RPMI8226 (cell line): ENCODE results near the gene MARCHF9.
A peak's percentile ranks its signal among the peaks of the same experiment; 100 is the strongest.
"Not testable (repeated sequence)": the region's sequence is repeated elsewhere in the genome, so short reads cannot be mapped to it uniquely, and the experiment has no call there.

Experiments
- DNase-seq: peaks from one replicate; pipeline ENCODE4 v3.0.0-alpha.2; 2015

The MARCHF9 gene

DNA sequence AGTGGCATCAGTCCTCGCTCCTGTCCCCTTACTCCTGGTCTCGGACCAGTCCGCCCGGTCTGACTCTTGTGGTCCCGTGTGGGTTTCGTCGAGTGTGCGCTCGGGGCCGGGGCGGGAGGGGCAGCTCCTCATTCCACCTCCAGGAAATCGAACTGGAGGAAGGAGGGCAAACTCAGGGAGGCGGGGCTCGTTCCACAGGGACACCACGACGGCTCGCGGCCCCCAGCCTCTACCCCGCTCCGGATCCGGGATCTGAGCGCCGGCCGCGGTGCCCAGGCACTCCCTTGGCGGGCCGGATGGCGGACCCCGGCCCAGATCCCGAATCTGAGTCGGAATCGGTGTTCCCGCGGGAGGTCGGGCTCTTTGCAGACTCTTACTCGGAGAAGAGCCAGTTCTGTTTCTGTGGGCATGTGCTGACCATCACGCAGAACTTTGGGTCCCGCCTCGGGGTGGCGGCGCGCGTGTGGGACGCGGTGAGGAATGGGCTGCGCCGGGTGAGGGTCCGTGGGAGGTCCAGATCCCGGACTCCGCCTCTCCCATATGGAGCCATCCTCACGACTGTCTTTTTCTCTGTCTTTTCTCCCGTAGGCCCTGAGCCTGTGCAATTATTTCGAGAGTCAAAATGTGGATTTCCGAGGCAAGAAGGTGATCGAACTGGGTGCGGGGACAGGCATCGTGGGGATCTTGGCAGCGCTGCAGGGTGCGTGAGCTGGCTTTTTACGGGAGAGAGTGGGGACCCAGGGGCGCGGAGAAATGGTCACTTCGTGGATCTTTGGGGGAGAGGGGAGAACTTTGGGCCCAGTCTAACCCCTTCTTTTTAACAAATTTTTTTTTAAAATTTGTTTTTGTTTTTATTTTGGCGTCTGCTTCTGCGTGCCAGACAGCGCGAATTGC, 17.8 kb downstream of the MARCHF9 start, which contains the start of gene EEF1AKMT3:
TSS of gene EEF1AKMT3 (plus strand) at position 186 of the 894 bp plus-strand sequence. CDS start at position 297, 111 bp downstream.
- no peak for DNase-seq

DNA sequence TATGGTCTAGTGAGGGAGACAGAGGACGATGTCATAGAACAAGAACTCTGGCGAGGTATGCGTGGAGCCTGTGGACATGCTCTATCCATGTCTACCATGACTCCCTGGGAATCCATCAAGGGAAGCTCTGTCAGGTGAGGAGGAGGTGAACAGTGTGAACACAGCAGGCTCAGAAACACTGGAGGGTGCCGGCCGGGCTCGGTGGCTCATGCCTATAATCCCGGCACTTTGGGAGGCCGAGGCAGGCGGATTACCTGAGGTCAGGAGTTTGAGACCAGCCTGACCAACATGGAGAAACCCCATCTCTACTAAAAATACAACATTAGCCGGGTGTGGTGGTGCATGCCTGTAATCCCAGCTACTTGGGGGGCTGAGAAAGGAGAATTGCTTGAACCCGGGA, 19.7 kb downstream of the MARCHF9 start:
- not testable (repeated sequence) for DNase-seq

DNA sequence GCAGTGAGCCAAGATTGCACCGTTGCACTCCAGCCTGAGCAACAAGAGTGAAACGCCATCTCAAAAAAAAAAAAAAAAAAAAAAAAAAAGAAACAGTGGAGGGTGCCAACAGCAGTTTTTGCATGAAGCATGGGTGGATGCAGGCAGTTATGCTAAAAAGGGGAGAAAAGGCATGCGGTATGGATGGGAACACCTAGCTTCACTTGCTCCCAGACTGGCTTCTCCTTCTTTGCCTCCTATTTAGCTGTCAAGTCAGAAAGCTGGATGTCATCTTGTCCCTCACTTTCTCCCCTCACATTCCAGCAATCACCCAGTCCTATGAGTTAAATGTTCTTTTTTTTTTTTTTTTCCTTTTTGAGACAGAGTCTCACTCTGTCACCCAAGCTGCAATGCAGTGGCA, 20.1 kb downstream of the MARCHF9 start:
- DNase-seq, result no peak

DNA sequence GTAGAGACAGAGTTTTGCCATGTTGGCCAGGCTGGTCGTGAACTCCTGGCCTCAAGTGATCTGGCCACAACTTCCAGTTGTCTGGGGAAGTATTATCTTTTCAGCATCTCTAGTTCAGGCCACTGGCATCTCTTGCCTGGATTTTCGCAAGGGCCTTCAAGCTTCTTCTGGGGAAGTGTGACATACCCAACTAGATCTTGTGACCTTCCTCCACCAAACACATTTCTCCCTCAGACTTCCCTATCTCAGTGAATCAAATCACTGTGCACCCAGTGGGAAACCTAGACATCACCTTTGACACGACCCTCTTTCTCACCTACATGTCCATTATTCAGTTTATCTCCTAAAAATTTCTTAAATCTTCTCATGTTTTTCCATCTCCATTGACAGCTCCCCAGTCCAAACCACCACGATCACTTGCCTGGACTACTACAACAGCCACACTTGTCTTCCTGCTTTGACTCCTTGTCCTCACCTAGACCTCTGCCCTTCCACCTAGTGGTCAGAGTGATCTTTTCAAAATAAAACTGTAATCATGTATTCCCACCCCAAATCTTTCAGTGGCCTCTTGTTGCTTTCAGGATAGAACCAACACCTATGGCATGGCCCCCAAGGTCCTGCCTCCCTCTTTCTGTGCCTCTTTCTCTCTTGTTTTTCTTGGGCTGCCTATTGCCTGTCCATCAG, 20.8 kb downstream of the MARCHF9 start:
- DNase-seq, result peak; percentile 26

DNA sequence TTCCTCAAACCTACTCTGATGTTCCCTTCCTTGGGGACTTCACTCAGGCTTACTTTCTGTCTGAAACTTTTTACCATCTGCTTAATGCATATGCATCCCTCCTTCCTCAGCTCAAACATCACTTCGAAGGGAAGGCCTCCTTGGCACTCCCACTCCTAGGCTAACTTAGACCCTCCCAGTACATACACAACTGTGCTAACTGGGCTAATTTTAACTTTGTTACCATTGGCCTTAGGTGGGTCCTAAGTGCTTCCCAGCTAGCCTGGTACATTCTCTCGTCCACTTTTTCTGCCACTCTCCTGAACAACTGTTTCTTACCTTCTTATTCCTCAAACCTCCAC, 21.3 kb downstream of the MARCHF9 start:
- no peak for DNase-seq

DNA sequence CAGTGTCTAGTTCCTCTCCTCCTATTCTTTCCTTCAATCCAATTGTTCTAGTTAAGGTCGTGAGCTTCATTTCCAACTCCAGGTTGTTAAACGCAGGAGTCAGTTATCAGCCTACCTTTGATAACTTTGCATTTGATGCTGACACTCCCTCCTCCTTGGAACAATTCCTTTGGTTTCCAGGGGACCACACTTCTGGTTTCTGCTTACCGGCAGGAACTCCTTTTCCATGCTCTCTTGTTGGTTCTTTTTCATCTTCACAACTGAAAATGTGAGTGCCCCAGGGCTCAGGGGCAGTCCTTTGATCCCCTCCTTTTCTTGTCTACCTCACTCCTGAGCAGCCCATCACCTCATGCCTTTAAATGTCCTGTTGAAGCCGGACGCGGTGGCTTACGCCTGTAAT, 22.5 kb downstream of the MARCHF9 start:
- DNase-seq, result no peak

DNA sequence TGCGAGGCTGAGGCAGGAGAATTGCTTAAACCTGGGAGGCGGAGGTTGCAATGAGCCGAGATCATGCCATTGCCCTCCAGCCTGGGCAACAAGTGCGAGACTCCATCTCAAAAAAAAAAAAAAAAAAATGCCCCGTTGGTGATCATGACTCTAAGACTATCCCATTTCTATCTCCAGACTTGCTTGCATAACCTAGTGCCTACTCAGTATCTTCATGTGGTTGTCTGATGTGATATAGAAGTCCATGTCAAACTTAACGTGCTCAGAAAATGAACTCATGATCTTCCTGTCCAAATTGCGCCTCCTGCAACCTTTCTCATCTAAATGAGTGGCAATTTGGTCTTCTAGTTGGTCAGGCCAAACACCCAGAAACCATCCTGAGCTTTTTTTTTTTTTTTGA, 23.0 kb downstream of the MARCHF9 start:
- no peak for DNase-seq

DNA sequence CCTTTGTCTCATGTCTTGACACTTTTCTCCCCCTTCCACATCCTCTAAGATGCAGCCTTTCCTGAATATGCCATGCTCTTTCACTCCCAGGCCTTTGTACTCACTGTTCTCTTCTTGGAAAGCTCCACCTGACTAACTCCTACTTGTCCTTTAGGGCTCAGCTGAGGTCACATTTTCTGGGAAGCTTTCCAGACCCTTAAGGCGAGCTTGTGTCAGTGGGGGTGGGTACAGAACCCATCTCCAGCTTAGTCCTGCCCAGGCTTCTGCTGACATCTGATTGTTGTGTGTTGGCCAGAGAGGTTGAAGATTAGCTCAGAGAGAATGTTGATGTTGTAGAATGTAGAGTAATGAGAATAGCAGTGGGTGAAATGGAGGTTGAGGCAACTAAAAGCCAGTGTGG, 24.8 kb downstream of the MARCHF9 start:
- DNase-seq, result no peak

DNA sequence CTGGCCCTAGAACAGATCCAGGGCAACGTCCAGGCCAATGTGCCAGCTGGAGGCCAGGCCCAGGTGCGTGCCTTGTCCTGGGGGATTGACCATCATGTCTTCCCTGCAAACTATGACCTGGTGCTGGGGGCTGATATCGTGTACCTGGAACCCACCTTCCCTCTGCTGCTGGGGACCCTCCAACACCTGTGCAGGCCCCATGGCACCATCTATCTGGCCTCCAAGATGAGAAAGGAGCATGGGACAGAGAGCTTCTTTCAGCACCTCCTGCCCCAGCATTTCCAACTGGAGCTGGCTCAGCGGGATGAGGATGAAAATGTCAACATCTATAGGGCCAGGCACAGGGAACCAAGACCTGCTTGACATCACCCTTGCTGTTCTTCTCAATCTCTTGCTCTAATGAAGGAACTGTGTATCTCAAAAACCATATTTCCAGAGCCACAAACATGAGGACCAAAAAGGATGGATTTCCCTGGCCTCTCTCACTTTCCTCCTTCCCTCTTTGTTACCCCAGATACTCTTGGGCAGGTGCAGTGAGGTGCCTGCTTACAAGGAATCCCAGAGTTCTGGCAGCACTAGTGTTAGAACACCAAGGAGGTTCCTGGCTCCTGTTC, 25.5 kb downstream of the MARCHF9 start:
- no peak for DNase-seq

DNA sequence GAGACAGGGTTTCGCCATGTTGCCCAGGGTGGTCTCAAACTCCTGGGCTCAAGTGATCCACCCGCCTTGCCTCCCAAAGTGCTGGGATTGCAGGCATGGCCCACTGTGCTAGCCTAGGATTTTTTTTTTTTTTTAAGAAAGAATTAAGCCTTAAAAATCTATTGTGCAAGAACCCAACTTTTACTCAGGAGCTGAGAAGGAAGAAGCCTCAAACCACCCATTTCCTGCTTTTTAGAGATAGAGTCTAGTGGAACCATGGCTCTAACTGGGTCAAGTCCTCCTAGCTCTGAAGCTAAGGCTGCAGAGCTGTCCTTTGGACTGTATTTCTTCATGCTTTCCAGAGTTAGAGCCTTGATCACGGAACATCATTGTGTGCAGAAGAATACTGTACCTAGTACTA, 26.3 kb downstream of the MARCHF9 start:
- DNase-seq, result no peak

DNA sequence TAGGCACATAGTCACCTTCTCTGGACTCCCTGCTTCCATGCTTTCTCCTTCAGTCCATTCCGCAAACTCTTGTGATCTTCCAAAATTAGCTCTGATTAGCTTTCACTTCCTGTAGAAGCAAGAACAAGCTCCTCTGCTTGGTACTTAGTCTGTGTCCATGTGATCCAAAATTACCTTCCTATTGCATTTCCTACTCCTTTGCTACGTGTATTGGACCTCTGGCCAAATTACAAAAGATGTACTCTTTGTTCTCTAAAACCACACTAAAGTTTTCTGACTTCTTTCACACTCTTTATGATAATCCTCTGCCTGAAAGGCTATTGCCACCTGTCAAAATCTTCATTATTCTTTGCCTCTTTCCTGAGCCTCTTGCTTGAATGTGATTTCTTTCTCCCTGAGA, 26.9 kb downstream of the MARCHF9 start:
- no peak for DNase-seq

DNA sequence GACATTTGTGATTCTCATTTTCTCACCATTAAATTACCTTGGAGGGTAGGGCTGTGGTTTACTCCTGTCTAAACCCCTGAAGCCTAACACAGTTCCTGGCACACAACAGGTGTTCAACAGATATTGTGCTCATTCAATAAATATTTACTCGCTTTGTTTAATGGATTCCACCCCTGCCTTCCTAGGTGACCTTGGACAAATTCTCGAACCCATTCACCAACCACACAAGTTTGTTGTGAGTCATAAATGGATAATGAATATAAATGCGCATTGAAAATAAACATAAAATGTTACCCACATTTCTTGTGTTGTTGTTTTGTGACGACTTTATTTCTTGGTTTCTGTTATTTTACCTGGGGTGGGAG, 27.3 kb downstream of the MARCHF9 start:
- no peak for DNase-seq

DNA sequence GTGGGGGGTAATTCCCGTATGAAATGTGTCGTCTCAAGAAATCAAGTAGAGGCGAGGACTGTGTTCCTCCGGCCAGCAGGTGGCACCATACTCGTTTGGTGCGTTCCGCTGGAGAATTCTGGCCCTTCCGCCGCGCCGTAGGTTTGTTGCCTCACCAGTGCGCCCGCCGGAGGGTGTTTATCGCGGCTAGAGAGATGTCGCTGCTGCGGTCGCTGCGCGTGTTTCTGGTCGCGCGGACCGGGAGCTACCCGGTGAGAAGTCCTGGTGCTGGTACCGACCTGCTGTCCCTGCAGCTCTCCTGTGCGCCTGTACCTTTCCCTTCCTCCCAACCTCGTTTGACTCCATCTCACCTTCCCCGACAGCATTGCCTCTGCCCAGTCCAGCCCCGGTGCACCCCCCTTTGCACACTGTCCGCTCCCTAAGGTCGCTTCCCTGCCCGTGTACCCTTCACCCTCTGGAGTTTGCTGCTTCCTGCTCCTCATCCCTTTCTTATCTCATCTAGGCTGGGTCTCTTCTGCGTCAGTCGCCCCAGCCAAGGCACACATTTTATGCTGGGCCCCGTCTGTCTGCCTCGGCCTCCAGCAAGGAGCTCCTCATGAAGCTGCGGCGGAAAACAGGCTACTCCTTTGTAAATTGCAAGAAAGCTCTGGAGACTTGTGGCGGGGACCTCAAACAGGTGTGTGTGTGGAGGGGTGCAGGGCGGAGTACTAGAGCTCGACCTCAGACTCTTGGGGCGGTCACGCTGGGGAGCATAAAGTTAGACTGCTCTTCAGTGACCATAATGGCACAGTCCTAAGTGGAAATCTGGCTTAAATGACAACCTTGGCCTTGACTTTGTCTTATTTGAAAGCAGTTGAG, 27.9 kb downstream of the MARCHF9 start, which contains the start of gene TSFM:
TSS of gene TSFM (plus strand) at position 180 of the 858 bp plus-strand sequence. CDS start at position 195, 15 bp downstream.
- peak; percentile 98 for DNase-seq

DNA sequence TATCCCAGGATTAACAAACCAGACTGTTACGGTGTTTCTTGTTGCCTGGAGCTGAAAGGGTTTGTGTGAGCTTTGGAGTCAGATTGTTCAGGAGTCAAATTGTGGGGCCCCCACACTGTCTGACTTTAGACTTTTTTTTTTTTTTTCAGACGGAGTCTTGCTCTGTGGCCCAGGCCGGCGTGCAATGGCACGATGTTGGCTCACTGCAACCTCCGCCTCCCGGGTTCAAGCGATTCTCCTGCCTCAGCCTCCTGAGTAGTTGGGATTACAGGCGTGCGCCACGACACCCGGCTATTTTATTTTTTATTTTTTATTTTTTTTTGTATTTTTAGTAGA, 28.5 kb downstream of the MARCHF9 start:
- no peak for DNase-seq

DNA sequence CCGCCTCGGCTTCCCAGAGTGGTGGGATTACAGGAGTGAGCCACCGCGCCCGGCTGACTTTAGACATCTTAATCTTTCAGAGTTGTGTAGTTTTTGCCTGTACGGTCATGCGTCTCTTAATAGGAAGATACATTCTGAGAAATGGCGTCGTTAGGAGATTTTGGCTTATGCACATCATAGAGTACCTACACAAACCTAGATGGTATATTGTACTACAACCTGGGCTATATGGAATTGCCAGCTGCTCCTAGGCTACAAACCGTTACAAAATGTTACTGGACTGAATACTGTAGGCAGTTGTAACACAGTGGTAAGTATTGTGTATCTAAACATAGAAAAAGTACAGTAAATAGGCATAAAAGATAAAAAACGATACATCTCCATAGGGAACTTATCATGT, 29.0 kb downstream of the MARCHF9 start:
- no peak for DNase-seq

DNA sequence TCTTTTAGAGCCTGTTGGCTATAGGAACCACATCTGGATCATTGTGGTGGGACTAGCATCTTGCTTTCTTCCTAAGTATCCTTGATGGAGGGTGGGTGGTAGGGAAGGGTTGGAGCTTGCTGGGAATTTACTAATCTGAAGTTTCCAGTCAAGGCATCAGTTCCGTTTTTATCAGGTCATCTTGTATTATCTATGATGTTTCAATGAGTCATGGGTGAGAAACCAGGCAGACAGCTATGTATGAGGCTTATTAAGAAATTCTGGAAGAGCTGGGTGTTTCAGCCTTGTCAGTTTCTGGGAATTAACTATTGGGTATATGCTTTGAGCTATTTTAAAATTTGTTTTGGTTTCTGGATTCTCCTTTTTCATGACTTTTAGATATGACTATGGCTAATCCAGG, 39.0 kb downstream of the MARCHF9 start:
- no peak for DNase-seq

DNA sequence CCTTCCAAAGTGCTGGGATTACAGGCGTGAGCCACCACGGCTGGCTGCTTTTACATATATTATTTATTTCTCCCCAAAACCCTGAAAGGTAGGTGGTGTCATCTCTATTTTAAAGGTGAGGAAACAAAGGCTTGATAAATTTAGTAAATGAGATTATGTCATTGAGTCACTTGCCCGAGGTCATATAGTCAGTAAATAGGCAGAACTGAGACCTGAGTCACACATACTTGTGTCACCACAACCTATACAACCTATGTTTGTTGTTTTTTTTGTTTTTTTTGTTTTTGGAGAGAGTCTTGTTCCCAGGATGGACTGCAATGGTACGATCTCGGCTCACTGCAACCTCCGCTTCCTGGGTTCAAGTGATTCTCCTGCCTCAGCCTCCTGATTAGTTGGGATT, 40.5 kb downstream of the MARCHF9 start:
- no peak for DNase-seq

DNA sequence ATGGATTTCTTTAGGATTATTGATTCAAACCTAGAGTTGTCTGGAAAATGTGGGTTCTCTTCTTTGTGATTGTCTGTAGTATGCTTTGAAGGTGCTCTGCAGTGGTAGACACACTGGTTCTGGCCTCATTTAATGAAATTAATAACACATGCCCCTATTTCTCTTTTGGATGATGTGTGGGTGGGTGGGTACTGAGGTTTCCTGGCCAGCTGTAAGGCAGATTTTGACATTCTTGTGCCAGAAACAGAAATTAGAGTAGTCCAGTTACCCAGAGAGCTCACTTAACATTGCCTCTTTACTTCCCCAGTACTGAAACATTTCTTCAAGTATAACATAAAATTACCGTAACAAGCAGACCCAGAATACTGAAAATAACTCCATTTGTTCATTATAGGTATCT, 42.1 kb downstream of the MARCHF9 start:
- DNase-seq, result no peak

DNA sequence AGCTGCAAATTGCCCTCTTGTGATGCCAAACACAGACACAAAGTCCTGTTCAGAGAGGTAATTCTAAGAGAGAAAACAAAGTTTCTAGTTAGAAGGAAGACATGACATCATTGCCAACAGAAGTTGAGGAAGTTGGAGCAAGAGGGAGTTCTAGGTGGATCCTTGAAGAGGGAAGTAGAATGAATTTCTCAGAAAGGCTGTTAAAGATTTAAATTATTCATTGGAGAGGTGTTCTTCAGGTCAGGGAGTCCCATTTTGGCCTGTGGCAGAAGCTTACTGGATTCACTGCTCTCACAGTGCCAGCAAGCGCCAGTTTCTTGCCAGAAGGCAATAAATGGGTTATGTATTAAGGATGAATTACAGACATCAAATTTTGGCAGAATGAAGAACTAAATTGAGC, 43.0 kb downstream of the MARCHF9 start:
- DNase-seq, result no peak

DNA sequence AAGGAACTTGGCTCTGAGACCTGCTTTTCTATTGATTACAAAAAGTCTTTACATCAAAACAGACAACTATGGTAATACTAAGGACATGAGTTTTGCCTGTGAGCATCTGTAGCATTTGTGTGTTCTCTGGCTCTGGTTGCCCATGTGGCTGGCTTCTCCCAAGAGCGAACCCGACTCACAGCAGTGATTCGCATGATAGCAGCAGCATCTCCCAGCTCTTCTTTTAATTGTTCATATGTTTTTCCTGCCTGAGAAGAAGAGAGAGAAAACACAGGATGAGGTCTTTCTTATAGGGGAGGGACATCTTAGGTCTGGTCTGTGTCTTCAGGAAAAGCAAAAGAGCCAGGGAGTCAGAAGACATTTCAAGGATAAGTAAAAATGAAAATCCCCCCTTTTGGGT, 46.1 kb downstream of the MARCHF9 start:
- DNase-seq, result no peak

DNA sequence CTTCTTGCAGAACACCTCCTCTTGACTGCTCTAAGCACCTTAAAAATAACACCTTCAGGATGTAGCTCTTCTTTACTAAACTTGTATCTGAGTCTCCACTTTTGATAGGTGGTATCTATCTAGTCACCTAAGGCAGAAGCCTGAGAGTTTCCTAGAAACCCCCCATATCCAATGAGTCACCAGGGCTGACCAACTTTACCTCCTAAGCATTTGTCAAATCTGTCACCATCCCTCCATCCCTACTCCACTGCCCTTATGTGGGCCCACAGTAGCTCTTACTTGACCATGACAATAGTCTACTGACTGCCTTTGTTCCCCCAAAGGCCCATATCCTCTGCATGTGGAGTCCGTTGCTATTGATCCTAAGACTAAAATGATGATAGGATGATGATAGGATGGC, 47.7 kb downstream of the MARCHF9 start:
- no peak for DNase-seq

DNA sequence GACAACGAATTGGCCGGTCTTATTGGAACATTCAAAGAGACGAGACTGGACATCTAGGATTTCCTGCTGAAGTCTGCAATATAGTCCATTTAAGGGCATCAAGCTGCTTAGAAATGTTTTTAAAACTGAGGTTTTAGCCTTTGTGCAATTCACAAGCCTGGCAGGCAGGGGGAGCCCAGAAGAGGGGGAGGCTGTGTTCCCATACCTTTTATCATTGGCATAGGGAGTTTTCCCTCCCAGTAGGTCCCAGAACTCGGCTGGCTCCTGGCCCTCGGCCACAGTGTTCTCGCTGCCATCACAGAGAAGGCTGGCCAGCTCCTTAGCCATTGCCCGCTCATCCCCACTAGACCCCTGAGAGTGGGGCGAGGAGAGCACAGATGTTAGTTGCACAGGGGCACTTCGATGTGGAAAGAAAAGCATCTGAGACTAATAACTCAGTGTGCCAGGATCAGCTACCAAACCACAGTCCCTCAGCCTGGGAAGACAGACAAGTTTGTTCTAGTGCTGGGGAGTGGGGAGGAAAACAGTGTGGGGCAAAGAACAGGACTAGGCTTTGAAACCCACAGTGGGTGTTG, 48.5 kb downstream of the MARCHF9 start:
- DNase-seq, result peak; percentile 45

DNA sequence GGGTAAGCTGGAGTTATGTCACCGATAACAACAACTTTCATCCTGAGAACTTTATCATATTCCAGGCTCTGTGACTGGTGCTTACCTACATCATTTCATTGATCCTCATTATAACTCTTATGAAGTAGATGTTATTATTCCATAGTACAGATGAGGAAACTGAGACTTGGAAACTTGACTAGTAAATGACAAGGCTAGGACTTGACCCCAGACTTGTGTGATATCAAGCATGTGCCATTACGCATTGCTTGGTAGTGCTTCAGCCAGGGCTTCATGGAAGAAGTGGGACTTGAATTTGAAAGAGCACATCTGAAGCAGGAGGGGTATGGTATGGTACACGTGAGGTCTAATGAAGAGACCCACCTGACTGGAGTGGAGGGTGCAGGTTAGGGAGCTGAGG, 51.8 kb downstream of the MARCHF9 start:
- DNase-seq, result no peak
